Activated B cell treated with CpG ODN at 0.5 μM for 24 hours (primary cell): ENCODE data around the gene TNFSF11. TPM values are rescaled to one million over a fixed set of nuclear protein-coding genes. Genes with fewer than 3 reads are reported as not detected.

ENCODE experiments used
- ATAC-seq: fragments of 200-7000 bp; cut with Tn5 transposase; one replicate; pipeline ENCODE4 v1.10.0; 2021; ENCODE audit warnings: low read depth, mild to moderate bottlenecking, moderate library complexity
- CTCF ChIA-PET: fragments of 350-600 bp; sonication (Branson Sonifier 250); formaldehyde crosslinking; loops from one replicate; lab custom pipeline; 2021; ENCODE audit warnings: antibody characterized with exemption; lab: Charles Lee
- POLR2A ChIA-PET: fragments of 350-600 bp; sonication (Branson Sonifier 250); formaldehyde crosslinking; loops from one replicate; lab custom pipeline; 2021; ENCODE audit warnings: antibody characterized with exemption; lab: Charles Lee
- DNase-seq: peaks from one replicate; pipeline ENCODE4 v3.0.0; 2022
- H3K27ac Mint-ChIP-seq: one replicate; pipeline ENCODE4 v1.8.0; 2020; ENCODE audit warnings: mixed read lengths
- H3K27me3 Mint-ChIP-seq: one replicate; pipeline ENCODE4 v1.8.0; 2021; ENCODE audit warnings: mixed read lengths
- H3K36me3 Mint-ChIP-seq: one replicate; pipeline ENCODE4 v1.8.0; 2021; ENCODE audit warnings: low read depth, mixed read lengths
- H3K4me1 Mint-ChIP-seq: one replicate; pipeline ENCODE4 v1.8.0; 2021; ENCODE audit warnings: mixed read lengths
- H3K4me3 Mint-ChIP-seq: one replicate; pipeline ENCODE4 v1.8.0; 2020; ENCODE audit warnings: mild to moderate bottlenecking, mixed read lengths
- H3K9me3 Mint-ChIP-seq: one replicate; pipeline ENCODE4 v1.8.0; 2020; ENCODE audit warnings: mixed read lengths
- intact Hi-C: fragments of 100-400 bp; cut with micrococcal nuclease; formaldehyde crosslinking; loops from one replicate; pipeline ENCODE4 v1.15.1; 2024
- total RNA-seq: library from RNA; stranded (reverse); gene quantifications from 2 replicates; pipeline ENCODE4 v1.2.3, GENCODE V29; 2022
- TF ChIP-seq, protein P1 (sequence below): fragments of 200-600 bp; IDR thresholded peaks from one replicate; pipeline ENCODE4 v1.8.0; 2022; ENCODE audit warnings: antibody characterized with exemption, mild to moderate bottlenecking

The TNFSF11 gene
- total RNA-seq, 1 donor from 2014 or later, result 0.60 TPM

DNA sequence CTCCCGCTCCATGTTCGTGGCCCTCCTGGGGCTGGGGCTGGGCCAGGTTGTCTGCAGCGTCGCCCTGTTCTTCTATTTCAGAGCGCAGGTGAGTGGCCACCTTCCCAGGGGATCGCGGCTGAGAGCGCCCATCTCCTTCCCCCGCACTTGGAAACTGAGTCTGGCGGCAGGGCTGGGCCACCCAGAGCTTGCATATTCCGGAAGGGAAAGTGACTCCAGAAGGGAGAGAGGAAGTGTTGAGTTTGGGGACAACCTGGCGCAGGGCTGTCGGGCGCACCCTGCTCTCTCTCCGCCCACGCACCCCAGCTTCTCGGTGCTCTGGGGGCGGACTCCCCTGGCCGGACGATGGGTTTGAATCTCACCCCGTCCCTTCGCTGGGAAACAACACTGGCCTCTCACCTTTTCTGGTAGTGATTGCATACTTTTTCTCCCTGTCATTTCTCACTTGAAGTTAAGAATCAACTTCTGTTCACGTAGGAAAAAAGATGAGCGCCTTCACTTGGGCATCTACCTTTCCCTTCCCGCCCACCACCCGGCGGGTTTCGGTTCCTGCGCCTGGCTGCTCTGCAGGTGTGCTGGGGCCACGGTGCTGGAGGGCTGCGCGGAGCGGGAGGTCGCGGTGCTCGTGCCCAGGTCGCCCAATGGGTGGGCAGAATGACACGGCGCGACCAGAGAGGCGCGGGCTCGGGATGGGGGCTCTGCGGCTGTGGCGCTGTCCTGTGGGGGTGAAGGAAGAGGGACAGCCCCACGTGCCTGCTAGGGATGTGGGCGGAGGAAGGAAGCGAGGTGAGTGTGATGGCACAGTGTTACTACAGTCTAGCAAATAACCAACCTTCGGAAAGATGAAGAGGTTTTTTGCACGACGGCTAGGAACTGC is 721 bp downstream of the TNFSF11 start:
- intact Hi-C loops, result loop anchor here (2.0 to 5.0 kb wide), 2 partner anchors 198 to 242 kb away; no protein-coding TSS in a partner anchor
- POLR2A ChIA-PET, result no interaction called here

DNA sequence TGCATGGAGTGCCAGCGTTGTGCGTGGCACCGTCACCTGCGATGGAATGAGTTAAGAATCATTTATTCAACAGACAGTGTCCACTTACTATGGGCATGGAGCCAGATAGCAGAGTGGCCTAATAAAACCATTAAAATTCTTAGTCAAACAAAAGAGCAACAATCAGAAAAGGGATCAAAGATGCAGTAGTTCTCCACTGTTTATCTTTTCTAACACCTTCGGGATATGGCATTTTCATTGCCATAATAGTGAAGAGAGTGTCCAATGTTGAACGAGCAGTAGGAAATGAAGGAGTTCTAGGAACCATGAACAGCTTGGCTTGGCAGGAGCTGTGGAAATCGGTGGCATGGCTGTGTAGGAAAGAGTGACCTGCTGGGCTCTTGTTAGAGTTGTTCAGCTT is 2.0 kb downstream of the TNFSF11 start:
- H3K27ac Mint-ChIP-seq, result no peak overlapping the region
- CTCF ChIA-PET, result no interaction called here
- intact Hi-C loops, result loop anchor here (2.0 kb wide), 1 partner anchor 199 kb away; no protein-coding TSS in a partner anchor
- H3K36me3 Mint-ChIP-seq, result no peaks in the 10 kb centered on the region
- no peak overlapping the region for H3K4me3 Mint-ChIP-seq
- TF ChIP-seq, protein P1, sequence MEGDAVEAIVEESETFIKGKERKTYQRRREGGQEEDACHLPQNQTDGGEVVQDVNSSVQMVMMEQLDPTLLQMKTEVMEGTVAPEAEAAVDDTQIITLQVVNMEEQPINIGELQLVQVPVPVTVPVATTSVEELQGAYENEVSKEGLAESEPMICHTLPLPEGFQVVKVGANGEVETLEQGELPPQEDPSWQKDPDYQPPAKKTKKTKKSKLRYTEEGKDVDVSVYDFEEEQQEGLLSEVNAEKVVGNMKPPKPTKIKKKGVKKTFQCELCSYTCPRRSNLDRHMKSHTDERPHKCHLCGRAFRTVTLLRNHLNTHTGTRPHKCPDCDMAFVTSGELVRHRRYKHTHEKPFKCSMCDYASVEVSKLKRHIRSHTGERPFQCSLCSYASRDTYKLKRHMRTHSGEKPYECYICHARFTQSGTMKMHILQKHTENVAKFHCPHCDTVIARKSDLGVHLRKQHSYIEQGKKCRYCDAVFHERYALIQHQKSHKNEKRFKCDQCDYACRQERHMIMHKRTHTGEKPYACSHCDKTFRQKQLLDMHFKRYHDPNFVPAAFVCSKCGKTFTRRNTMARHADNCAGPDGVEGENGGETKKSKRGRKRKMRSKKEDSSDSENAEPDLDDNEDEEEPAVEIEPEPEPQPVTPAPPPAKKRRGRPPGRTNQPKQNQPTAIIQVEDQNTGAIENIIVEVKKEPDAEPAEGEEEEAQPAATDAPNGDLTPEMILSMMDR, result no peak
- no peaks in the 10 kb centered on the region for H3K9me3 Mint-ChIP-seq
- no peak for DNase-seq
- peaks cover 8% of the 10 kb centered on the region for H3K27me3 Mint-ChIP-seq
- POLR2A ChIA-PET, result no interaction called here
- peaks cover 19% of the 10 kb centered on the region for H3K4me1 Mint-ChIP-seq
- no peak for ATAC-seq

More for the DNA sequence above, 721 bp downstream of the TNFSF11 start:
- H3K4me3 Mint-ChIP-seq, result peak overlapping the region; percentile 79
- H3K36me3 Mint-ChIP-seq, result no peaks in the 10 kb centered on the region
- H3K27me3 Mint-ChIP-seq, result peaks cover 8% of the 10 kb centered on the region
- TF ChIP-seq, protein P1, result no peak
- CTCF ChIA-PET, result no interaction called here
- H3K4me1 Mint-ChIP-seq, result peaks cover 19% of the 10 kb centered on the region
- peak; percentile 23 for DNase-seq
- ATAC-seq, result peak; percentile 69
- H3K27ac Mint-ChIP-seq, result peak overlapping the region; percentile 52
- H3K9me3 Mint-ChIP-seq, result no peaks in the 10 kb centered on the region

DNA sequence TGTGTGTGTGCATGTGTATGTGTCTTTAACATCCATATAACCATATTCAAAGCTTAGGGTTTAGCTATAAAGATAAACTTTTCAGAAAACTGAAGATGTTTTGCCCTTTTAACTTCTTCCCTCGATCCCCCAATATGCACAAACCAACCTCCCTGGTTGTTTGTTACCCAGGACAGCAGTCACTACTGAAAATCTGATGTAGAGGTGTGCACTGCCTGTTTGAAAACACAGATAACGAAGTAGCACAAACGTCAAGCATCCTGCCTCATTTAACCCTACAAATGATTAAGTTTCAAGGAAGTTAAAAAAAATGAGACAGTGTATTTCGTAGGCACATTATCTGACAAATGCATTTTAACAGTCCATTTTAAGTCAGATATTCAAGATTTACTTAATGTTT is 3.6 kb downstream of the TNFSF11 start:
- intact Hi-C loops, result no loop called here
- peaks cover 8% of the 10 kb centered on the region for H3K27me3 Mint-ChIP-seq
- DNase-seq (no peak), ATAC-seq (no peak)
- TF ChIP-seq, protein P1, result no peak
- no peak overlapping the region for H3K27ac Mint-ChIP-seq
- no peaks in the 10 kb centered on the region for H3K9me3 Mint-ChIP-seq
- H3K4me3 Mint-ChIP-seq, result no peak overlapping the region
- CTCF ChIA-PET, result no interaction called here
- H3K4me1 Mint-ChIP-seq, result peaks cover 19% of the 10 kb centered on the region
- POLR2A ChIA-PET, result no interaction called here
- H3K36me3 Mint-ChIP-seq, result no peaks in the 10 kb centered on the region

DNA sequence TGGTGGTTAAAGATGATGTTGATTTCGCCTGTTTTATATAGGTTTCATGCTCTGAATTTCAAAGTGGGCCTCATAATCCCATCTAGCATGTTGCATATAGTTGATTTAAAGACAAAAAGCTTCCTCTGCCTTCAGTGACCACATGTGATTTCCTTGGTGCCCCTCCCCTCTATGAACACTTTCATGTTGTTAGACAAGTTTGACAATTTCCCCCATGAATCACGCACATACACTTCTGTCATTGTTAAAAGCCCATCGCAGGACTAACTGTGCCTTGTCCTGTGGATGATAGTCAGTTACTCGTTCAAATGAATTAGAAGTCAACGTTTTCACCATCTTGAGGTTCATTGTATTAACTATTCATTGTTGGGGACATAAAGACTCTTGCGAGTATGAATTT is 6.7 kb downstream of the TNFSF11 start:
- ATAC-seq, result no peak
- peaks cover 4% of the 10 kb centered on the region for H3K27me3 Mint-ChIP-seq
- intact Hi-C loops, result no loop called here
- no peak overlapping the region for H3K4me3 Mint-ChIP-seq
- no peak for DNase-seq
- H3K4me1 Mint-ChIP-seq, result peaks cover 3% of the 10 kb centered on the region
- ChIA-PET POLR2A (no interaction called here), CTCF (no interaction called here)
- no peaks in the 10 kb centered on the region for H3K9me3 Mint-ChIP-seq
- no peak overlapping the region for H3K27ac Mint-ChIP-seq
- TF ChIP-seq, protein P1, result no peak
- H3K36me3 Mint-ChIP-seq, result no peaks in the 10 kb centered on the region

DNA sequence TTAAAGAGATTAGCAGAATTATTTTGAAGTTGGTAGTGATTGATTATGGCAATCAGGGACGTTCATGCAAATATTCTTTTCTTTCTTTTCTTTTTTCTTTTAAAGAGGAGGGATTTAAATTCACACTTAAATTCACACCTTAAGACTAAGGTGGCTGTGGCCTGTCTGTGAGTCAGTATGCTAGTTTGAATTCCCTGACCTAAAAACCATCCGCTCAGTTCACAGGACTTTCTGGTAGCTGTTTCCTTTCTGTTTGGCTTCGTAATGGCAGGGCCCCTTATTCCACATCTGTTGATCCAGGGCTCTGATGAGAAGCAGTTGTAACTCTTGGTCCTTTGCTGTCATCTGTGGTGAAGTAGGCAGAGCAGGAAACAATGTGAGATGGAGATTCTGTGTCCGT is 7.5 kb downstream of the TNFSF11 start:
- ATAC-seq, result no peak

More for the DNA sequence above, 7.5 kb downstream of the TNFSF11 start:
- no peaks in the 10 kb centered on the region for H3K9me3 Mint-ChIP-seq
- ChIA-PET CTCF (no interaction called here), POLR2A (no interaction called here)
- intact Hi-C loops, result no loop called here
- no peak for DNase-seq
- H3K4me3 Mint-ChIP-seq, result no peak overlapping the region
- no peaks in the 10 kb centered on the region for H3K4me1 Mint-ChIP-seq
- H3K27ac Mint-ChIP-seq, result no peak overlapping the region
- TF ChIP-seq, protein P1, result no peak
- H3K27me3 Mint-ChIP-seq, result peaks cover 4% of the 10 kb centered on the region
- H3K36me3 Mint-ChIP-seq, result no peaks in the 10 kb centered on the region
